H9 (cell line): ENCODE results near the gene DNAJC10. TPM values are rescaled to one million over a fixed set of nuclear protein-coding genes. Genes with fewer than 3 reads are reported as not detected.

Experiments
- DNase-seq: peaks from one replicate; pipeline ENCODE4 v3.0.0-alpha.2; 2017
- H2AFZ ChIP-seq: one replicate; pipeline ENCODE4 v1.6.1; 2013; ENCODE audit warnings: mild to moderate bottlenecking, low read length, control low read depth, moderate library complexity
- H2AK5ac ChIP-seq: 2 replicates; pipeline ENCODE4 v1.6.1; 2013; ENCODE audit warnings: low read length, control low read depth, mixed read lengths; ENCODE audit not compliant: insufficient read length
- H2BK120ac ChIP-seq: one replicate; pipeline ENCODE4 v1.6.1; 2013; ENCODE audit warnings: low read depth, mild to moderate bottlenecking, low read length, control low read depth, inconsistent platforms; ENCODE audit not compliant: poor library complexity, severe bottlenecking
- H2BK12ac ChIP-seq: 2 replicates; pipeline ENCODE4 v1.6.1; 2013; ENCODE audit warnings: low read length, control low read depth, mixed read lengths, low read depth; ENCODE audit not compliant: insufficient read length
- H2BK15ac ChIP-seq: 2 replicates; pipeline ENCODE4 v1.6.1; 2013; ENCODE audit warnings: low read depth, low read length, control low read depth
- H2BK20ac ChIP-seq: one replicate; pipeline ENCODE4 v1.6.1; 2013; ENCODE audit warnings: low read depth, mild to moderate bottlenecking, low read length, control low read depth, inconsistent platforms; ENCODE audit not compliant: poor library complexity, severe bottlenecking
- H2BK5ac ChIP-seq: 2 replicates; pipeline ENCODE4 v1.6.1; 2013; ENCODE audit warnings: low read length, control low read depth, mixed read lengths; ENCODE audit not compliant: insufficient read length
- H3K14ac ChIP-seq: 2 replicates; pipeline ENCODE4 v1.6.1; 2013; ENCODE audit warnings: low read length, control low read depth; ENCODE audit not compliant: insufficient read depth
- H3K18ac ChIP-seq: 2 replicates; pipeline ENCODE4 v1.6.1; 2013; ENCODE audit warnings: low read depth, mild to moderate bottlenecking, mixed read lengths, low read length, control low read depth; ENCODE audit not compliant: insufficient read length
- H3K23ac ChIP-seq: 2 replicates; pipeline ENCODE4 v1.6.1; 2013; ENCODE audit warnings: low read length, control low read depth, mixed read lengths, low read depth; ENCODE audit not compliant: insufficient read length
- H3K23me2 ChIP-seq: 2 replicates; pipeline ENCODE4 v1.6.1; 2013; ENCODE audit warnings: low read depth, mild to moderate bottlenecking, mixed read lengths, low read length, control low read depth; ENCODE audit not compliant: insufficient read length, poor library complexity, severe bottlenecking
- H3K27ac ChIP-seq: 2 replicates; pipeline ENCODE4 v1.5.1; 2013; ENCODE audit warnings: low read length, control low read depth, mixed read lengths, low read depth; ENCODE audit not compliant: insufficient read length
- H3K27me3 ChIP-seq: 2 replicates; pipeline ENCODE4 v1.6.1; 2013; ENCODE audit warnings: low read length, control low read depth, inconsistent platforms; ENCODE audit not compliant: insufficient read depth
- H3K4ac ChIP-seq: 2 replicates; pipeline ENCODE4 v1.6.1; 2013; ENCODE audit warnings: low read depth, mild to moderate bottlenecking, control low read depth, inconsistent platforms, low read length, moderate library complexity
- H3K4me1 ChIP-seq: 2 replicates; pipeline ENCODE4 v1.6.1; 2013; ENCODE audit warnings: low read length, control low read depth, inconsistent platforms; ENCODE audit not compliant: insufficient read depth
- H3K4me2 ChIP-seq: 2 replicates; pipeline ENCODE4 v1.6.1; 2013; ENCODE audit warnings: low read length, control low read depth, mixed read lengths; ENCODE audit not compliant: insufficient read length, insufficient read depth
- H3K56ac ChIP-seq: 2 replicates; pipeline ENCODE4 v1.6.1; 2013; ENCODE audit warnings: low read depth, mild to moderate bottlenecking, mixed read lengths, low read length, control low read depth; ENCODE audit not compliant: insufficient read length
- H3K79me1 ChIP-seq: 2 replicates; pipeline ENCODE4 v1.6.1; 2013; ENCODE audit warnings: low read depth, mild to moderate bottlenecking, moderate library complexity, low read length, control low read depth, inconsistent platforms; ENCODE audit not compliant: insufficient read depth, poor library complexity, severe bottlenecking
- H3K79me2 ChIP-seq: 2 replicates; pipeline ENCODE4 v1.6.1; 2013; ENCODE audit warnings: low read length, control low read depth, inconsistent platforms; ENCODE audit not compliant: insufficient read depth
- H3K9ac ChIP-seq: 2 replicates; pipeline ENCODE4 v1.6.1; 2013; ENCODE audit warnings: low read length, control low read depth, mixed read lengths; ENCODE audit not compliant: insufficient read length; ENCODE audit errors: extremely low read depth
- H3K9me3 ChIP-seq: one replicate; pipeline ENCODE4 v1.6.1; 2013; ENCODE audit warnings: low read depth, low read length, inconsistent platforms; ENCODE audit not compliant: control insufficient read depth
- H3T11ph ChIP-seq: one replicate; pipeline ENCODE4 v1.6.1; 2013; ENCODE audit warnings: mild to moderate bottlenecking, low read length, control low read depth, inconsistent platforms
- H4K20me1 ChIP-seq: one replicate; pipeline ENCODE4 v1.6.1; 2013; ENCODE audit not compliant: control insufficient read depth, insufficient read length, insufficient read depth
- H4K5ac ChIP-seq: 2 replicates; pipeline ENCODE4 v1.6.1; 2013; ENCODE audit warnings: low read depth, mild to moderate bottlenecking, mixed read lengths, low read length, control low read depth; ENCODE audit not compliant: insufficient read length
- H4K8ac ChIP-seq: replicated peaks from 2 replicates; pipeline ENCODE4 v1.6.1; 2013; ENCODE audit warnings: low read length, control low read depth, mixed read lengths, low read depth; ENCODE audit not compliant: insufficient read length
- H4K91ac ChIP-seq: 2 replicates; pipeline ENCODE4 v1.6.1; 2013; ENCODE audit warnings: low read depth, mild to moderate bottlenecking, moderate library complexity, mixed read lengths, low read length, control low read depth; ENCODE audit not compliant: insufficient read length
- H3K27ac Mint-ChIP-seq, 3 experiments: 2 replicates in 2 of 3; 3 replicates in 1 of 3; pipeline ENCODE4 v1.8.0; 2020 to 2021; ENCODE audit warnings: mixed read lengths in 3 of 3, mild to moderate bottlenecking in 1 of 3, moderate library complexity in 1 of 3
- H3K27me3 Mint-ChIP-seq: 2 replicates; pipeline ENCODE4 v1.8.0; 2021; ENCODE audit warnings: low read depth, mild to moderate bottlenecking, moderate library complexity, mixed read lengths
- H3K36me3 Mint-ChIP-seq, 3 experiments: 2 replicates in 2 of 3; 3 replicates in 1 of 3; pipeline ENCODE4 v1.8.0; 2020 to 2021; ENCODE audit warnings: low read depth in 3 of 3, mixed read lengths in 3 of 3; ENCODE audit not compliant: insufficient read depth in 1 of 3
- H3K4me1 Mint-ChIP-seq, 2 experiments: 2 replicates each; pipeline ENCODE4 v1.8.0; 2020; ENCODE audit warnings: mixed read lengths in 2 of 2
- H3K4me3 Mint-ChIP-seq, 2 experiments: 2 replicates in 1 of 2; 3 replicates in 1 of 2; pipeline ENCODE4 v1.8.0; 2020 to 2021; ENCODE audit warnings: mild to moderate bottlenecking in 2 of 2, mixed read lengths in 2 of 2, moderate library complexity in 1 of 2
- H3K9me3 Mint-ChIP-seq, 2 experiments: 2 replicates in 1 of 2; 3 replicates in 1 of 2; pipeline ENCODE4 v1.8.0; 2020; ENCODE audit warnings: mild to moderate bottlenecking in 2 of 2, mixed read lengths in 2 of 2, moderate library complexity in 1 of 2
- CTCF ChIP-seq: fragments of 200-600 bp; sonication (generic); conservative IDR thresholded peaks from 3 replicates; pipeline ENCODE4 v1.8.0; 2021; ENCODE audit warnings: antibody characterized with exemption, mild to moderate bottlenecking
- WGBS: extraction: QIAGEN DNeasy Blood & Tissue Kit; methylation state at CpG from one replicate; pipeline ENCODE4 v1.1.7; 2013; ENCODE audit warnings: missing lambda C conversion rate, low lambda C conversion rate, mixed read lengths; ENCODE audit not compliant: insufficient read length; ENCODE audit errors: extremely low coverage; 5-methylcytosine and 5-hydroxymethylcytosine counted together
- total RNA-seq: library from RNA; stranded (reverse); gene quantifications from 2 replicates; pipeline ENCODE4 v1.2.1, GENCODE V29; 2021

Gene DNAJC10
- total RNA-seq, 1 experiment from 2014 or later = 129 TPM

GRCh38 chr2:182716650-182716979, 558 bp downstream of the DNAJC10 start:
- H3K9ac ChIP-seq = peak overlapping the region; percentile 83
- H3K23ac ChIP-seq = no peak overlapping the region
- no peak overlapping the region for H3K56ac ChIP-seq
- H3K9me3 Mint-ChIP-seq = no peaks in the 10 kb centered on the region
- no peak overlapping the region for H3K4me3 Mint-ChIP-seq
- H3K23me2 ChIP-seq = peaks cover 5% of the 10 kb centered on the region
- H3K4ac ChIP-seq = no peak overlapping the region
- no peak overlapping the region for H4K91ac ChIP-seq
- H2BK12ac ChIP-seq = no peak overlapping the region
- DNase-seq = no peak
- no peaks in the 10 kb centered on the region for H3K27me3 Mint-ChIP-seq
- no peak for TF ChIP-seq CTCF
- no CpG with 5 or more reads among the region's 12 CpGs for WGBS
- H3K4me1 Mint-ChIP-seq = no peaks in the 10 kb centered on the region; a peak in 1 of 4 replicates
- H3K79me2 ChIP-seq = no peaks in the 10 kb centered on the region
- no peaks in the 10 kb centered on the region for H3K79me1 ChIP-seq
- H4K8ac ChIP-seq = no peak overlapping the region
- H3K4me2 ChIP-seq = peak overlapping the region; percentile 79
- peak overlapping the region; percentile 31 for H3K27ac ChIP-seq
- H2BK20ac ChIP-seq = no peak overlapping the region
- H3K4me1 ChIP-seq = no peaks in the 10 kb centered on the region
- H2BK120ac ChIP-seq = no peak overlapping the region
- H3T11ph ChIP-seq = no peak overlapping the region
- H3K27me3 ChIP-seq = no peaks in the 10 kb centered on the region
- H2AK5ac ChIP-seq = no peak overlapping the region
- H2BK15ac ChIP-seq = no peak overlapping the region
- H3K14ac ChIP-seq = peak overlapping the region; percentile 49
- H2AFZ ChIP-seq = no peak overlapping the region
- H3K27ac Mint-ChIP-seq = no peak overlapping the region
- no peaks in the 10 kb centered on the region for H4K20me1 ChIP-seq
- H3K36me3 Mint-ChIP-seq = peaks cover 2 to 19% (median 11%) of the 10 kb centered on the region in 3 experiments; a peak in 5 of 7 replicates
- no peak overlapping the region for H3K18ac ChIP-seq
- no peak overlapping the region for H2BK5ac ChIP-seq
- no peaks in the 10 kb centered on the region for H3K9me3 ChIP-seq
- H4K5ac ChIP-seq = no peak overlapping the region
